ENCODE data around the gene CZIB. TPM values are rescaled to one million over a fixed set of nuclear protein-coding genes. Genes with fewer than 3 reads are reported as not detected.

The CZIB gene
- total RNA-seq, 4 donors from 2014 or later = 58.8 to 103 (median 84.4) TPM

DNA sequence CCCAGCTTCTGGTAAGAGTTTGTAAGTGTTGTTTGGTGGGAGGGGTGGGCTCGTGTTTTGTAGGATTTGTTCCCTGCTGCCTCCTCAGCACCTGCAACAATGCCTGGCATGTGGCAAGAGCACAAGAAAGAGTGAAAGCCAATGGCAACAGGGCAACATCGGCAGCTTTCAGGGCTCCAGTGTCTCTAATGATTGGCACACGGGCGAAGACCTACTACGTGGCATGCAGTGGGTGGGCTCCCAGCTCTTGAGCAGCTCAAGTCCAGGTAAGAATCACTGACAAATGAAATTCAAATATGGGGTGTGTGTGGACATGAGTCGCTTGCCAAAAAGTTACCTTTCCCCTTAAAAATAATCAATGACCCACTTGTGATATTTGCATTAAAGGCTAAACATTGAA is 54.1 kb downstream of the CZIB start:
- Histone ChIP-seq H3K4me1 (no peaks in the 10 kb centered on the region), H3K27me3 (no peaks in the 10 kb centered on the region), H3K36me3 (no peaks in the 10 kb centered on the region), H3K27ac (no peak overlapping the region), H3K4me3 (no peak overlapping the region), H3K9me3 (no peaks in the 10 kb centered on the region)
- no peak for ATAC-seq
- 77 to 97% methylated on average over 5 of the region's 6 CpGs for WGBS, 2 donors (ENCODE audit: low coverage in 1 of 2)
- TF ChIP-seq, protein P1, sequence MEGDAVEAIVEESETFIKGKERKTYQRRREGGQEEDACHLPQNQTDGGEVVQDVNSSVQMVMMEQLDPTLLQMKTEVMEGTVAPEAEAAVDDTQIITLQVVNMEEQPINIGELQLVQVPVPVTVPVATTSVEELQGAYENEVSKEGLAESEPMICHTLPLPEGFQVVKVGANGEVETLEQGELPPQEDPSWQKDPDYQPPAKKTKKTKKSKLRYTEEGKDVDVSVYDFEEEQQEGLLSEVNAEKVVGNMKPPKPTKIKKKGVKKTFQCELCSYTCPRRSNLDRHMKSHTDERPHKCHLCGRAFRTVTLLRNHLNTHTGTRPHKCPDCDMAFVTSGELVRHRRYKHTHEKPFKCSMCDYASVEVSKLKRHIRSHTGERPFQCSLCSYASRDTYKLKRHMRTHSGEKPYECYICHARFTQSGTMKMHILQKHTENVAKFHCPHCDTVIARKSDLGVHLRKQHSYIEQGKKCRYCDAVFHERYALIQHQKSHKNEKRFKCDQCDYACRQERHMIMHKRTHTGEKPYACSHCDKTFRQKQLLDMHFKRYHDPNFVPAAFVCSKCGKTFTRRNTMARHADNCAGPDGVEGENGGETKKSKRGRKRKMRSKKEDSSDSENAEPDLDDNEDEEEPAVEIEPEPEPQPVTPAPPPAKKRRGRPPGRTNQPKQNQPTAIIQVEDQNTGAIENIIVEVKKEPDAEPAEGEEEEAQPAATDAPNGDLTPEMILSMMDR (IDR thresholded peaks at IDR 0.05) = no peak
- no peak for TF ChIP-seq EP300 (IDR thresholded peaks at IDR 0.05)
- TF ChIP-seq POLR2A (IDR thresholded peaks at IDR 0.05) = no peak
- TF ChIP-seq POLR2AphosphoS5 (IDR thresholded peaks at IDR 0.05) = no peak

DNA sequence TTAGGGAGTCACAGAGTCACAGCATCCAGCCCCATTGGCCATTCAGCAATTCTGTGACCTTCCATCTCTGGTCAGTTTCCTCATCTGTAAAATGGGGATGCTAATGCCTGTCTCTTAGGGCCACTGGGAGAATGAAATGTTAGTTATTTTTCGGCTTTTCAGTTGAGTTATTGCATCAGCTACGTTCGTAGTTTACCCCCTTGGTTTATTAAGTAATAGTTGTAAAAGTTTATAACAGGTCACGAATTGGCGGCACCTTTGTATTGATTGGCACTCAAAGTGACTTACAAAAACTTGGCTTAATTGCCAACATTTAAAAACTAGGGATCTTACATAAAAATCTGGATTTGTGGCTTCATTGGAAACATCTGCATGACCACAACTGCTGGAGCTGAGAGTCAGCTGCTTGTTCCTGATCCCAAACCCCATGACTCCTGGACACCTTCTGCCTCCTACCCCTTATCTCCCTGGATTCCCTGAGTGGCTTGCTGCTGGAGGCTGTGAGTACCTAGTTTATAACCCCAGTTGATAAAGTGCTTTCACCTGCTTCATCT is 54.9 kb downstream of the CZIB start:
- Histone ChIP-seq H3K4me1 (no peaks in the 10 kb centered on the region), H3K4me3 (no peak overlapping the region), H3K9me3 (no peaks in the 10 kb centered on the region), H3K27ac (no peak overlapping the region), H3K27me3 (no peaks in the 10 kb centered on the region), H3K36me3 (no peaks in the 10 kb centered on the region)
- no peak for ATAC-seq
- 80 to 88% methylated on average over 5 of the region's 5 CpGs for WGBS, 2 donors (ENCODE audit: low coverage in 1 of 2)
- TF ChIP-seq EP300 (IDR thresholded peaks at IDR 0.05) (no peak), POLR2AphosphoS5 (IDR thresholded peaks at IDR 0.05) (no peak), POLR2A (IDR thresholded peaks at IDR 0.05) (no peak)
- TF ChIP-seq, protein P1 (IDR thresholded peaks at IDR 0.05) = no peak

Other genes starting within 250 kb of the CZIB start
- gene PODN, start 158.4 kb downstream of the CZIB start, total RNA-seq = 100 to 1,000 TPM in 3 of 4 donors, 10 to 100 TPM in 1; 60.4 to 170 (median 125) TPM
- gene SLC1A7, start 78.0 kb downstream of the CZIB start, total RNA-seq = 1 to 10 TPM in 1 of 4 donors, under 1 TPM in 2, not detected in 1; 0.54 to 1.6 (median 0.62) TPM
- 10 to 100 TPM; 15.3 to 19.9 (median 17.2) TPM for gene CPT2, start 23.8 kb downstream of the CZIB start, total RNA-seq
- 10 to 100 TPM; 30.2 to 49.4 (median 32.7) TPM for gene MAGOH, start 17.9 kb upstream of the CZIB start, total RNA-seq
- 1 to 10 TPM; 1.8 to 3.6 (median 2.2) TPM for gene LRP8, start 107.4 kb upstream of the CZIB start, total RNA-seq
- not detected for gene DMRTB1, start 238.8 kb upstream of the CZIB start, total RNA-seq

All from gastroesophageal sphincter (tissue), 4 donors.